NCI-H1436 (cell line): ENCODE results near the gene LRFN4.

Experiments
- DNase-seq: peaks from one replicate; lab custom pipeline; 2025; lab: John Stamatoyannopoulos, UW

The LRFN4 gene

DNA sequence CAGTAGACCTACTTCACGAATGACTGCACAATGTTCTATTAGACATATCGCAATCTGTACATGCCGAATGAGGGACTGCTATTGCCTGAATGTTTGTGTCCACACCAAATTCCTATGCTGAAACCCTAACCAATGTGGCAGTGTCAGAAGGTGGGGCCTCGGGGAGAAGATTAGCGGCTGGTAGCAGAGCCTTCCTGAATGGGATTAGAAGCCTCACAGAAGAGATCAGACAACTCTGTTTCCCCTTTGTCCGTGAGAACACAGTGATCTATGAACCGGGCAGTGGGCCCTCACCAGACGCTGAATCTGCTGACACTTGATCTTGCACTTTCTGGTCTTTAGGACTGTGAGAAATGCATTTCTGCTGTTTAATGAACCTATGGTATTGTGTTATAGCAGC is 33.1 kb downstream of the LRFN4 start:
- no peak for DNase-seq

DNA sequence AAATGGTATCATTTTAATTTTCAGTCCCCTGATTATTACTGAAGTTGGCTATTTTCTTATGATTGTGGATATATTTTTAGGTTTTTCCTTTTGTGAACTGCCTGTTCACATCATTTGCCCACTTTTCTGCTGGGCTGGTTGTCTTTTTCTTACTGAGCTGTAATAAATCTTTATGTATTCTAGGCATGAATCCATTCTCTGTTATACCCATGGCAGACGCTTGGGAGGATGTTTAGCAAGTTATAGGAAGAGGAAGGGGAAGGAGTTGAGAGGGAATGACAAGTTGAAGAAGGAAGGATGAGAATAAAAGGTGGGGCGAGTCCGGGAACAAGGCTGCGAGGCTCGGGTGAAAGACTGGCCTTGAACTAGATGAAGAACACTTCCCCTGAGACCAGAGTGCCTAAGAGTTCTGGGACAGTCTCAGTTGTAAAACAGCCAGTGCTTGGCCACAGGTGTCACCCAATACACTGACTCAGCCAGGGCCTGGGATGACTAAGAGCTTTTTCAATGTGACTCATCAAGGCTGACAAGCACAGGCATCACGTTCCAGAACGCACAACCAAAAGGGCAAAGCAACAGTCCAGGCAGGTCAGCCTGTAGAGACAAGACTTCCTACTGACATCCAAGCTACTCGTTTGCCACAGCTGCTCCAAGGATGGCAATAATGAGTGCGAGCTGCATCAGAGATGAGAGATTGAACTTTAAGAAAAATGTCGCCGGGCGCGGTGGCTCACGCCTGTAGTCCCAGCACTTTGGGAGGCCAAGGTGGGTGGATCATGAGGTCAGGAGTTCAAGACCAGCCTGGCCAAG is 35.2 kb downstream of the LRFN4 start:
- DNase-seq: no peak

DNA sequence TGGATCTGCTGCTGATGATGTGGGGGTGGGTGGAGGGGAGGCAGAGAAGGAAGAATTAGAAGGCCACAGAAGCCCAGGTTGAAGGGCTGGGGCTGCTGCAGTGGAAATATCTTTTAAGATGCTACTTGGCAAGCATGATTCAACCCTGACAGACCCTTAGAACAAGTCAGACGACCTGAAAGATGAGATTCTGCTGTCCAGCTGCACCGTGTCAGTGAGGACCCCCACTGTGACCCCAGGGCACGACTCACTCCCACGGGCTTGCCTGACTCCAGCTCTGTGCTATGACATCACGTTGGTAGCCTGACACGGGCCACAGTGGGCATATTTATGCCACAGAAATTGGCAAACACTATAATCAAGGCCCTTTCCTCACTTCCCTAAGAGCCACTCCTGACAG is 36.0 kb downstream of the LRFN4 start:
- DNase-seq: no peak

DNA sequence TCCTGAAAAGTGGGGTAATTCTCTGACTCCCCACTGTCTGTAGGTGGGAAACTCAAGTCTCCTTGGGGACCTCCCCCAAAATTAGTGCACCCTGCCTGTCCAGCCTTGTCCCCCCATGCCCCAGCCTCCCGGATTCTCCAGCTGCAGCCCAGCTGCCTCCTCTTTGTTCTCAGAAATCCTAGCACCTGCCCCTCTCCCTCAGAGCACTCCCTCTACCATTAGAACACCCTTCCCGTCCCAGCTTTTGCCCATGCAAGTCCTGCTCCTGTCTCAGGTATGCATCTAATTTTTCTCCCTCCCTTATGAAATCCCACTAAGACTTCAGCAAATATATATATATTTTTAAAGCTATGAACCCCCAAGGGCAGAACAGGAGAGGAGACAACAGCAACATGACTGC is 37.3 kb downstream of the LRFN4 start:
- no peak for DNase-seq

- DNase-seq: no peak
Measured at GRCh38 chr11:66901964-66902390, 45.1 kb downstream of the LRFN4 start.

- DNase-seq: no peak
Measured at GRCh38 chr11:66902486-66903177, 45.8 kb downstream of the LRFN4 start.

GRCh38 chr11:66904055-66904454 is 47.2 kb downstream of the LRFN4 start:
- DNase-seq: no peak

DNA sequence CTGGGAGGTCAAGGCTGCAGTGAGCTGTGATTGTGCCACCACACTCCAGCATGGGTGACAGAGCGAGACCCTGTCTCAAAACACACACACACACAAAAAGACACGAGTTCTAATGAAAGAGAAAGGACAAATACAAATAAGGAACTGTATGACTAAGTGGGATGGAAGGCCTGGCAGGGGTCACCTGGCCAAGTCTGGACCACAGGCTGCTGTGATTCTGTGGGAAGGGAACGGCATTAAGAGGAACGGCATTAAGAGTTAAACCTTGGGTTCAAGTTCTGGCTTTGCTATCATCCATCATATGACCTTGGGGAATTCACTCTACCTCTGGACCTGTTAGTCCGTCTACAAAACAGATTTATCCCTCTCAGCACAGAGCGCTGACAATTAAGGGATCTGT is 47.7 kb downstream of the LRFN4 start:
- DNase-seq: no peak

DNA sequence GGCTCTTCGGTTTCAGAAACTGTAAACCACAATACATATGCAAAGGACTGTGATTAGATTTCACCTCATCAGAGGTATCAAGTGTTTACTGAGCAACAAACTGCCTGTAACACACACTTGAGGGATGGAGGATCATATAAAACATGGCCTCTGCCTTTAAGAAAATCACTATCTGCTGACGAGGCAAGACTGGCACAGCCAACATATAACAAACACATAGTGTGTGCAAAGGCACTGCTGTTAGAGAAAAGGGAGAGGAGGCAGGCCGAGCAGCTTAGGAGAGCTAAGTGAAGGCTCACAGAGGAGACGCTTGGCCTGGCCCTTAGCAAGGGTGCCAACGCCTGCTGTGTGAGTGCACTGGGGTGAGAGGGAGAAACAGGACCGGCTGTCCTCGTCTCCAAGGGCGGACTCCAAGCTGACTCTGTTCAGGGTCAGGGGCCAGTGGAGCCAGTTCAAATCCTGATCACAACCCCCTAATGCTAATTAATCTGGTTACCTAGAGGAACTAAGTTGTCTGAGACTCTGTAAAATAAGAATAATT is 48.2 kb downstream of the LRFN4 start:
- DNase-seq: peak; percentile 38

GRCh38 chr11:66905631-66906030 is 48.8 kb downstream of the LRFN4 start:
- DNase-seq: no peak

GRCh38 chr11:66906061-66906733 is 49.3 kb downstream of the LRFN4 start:
- no peak for DNase-seq

DNA sequence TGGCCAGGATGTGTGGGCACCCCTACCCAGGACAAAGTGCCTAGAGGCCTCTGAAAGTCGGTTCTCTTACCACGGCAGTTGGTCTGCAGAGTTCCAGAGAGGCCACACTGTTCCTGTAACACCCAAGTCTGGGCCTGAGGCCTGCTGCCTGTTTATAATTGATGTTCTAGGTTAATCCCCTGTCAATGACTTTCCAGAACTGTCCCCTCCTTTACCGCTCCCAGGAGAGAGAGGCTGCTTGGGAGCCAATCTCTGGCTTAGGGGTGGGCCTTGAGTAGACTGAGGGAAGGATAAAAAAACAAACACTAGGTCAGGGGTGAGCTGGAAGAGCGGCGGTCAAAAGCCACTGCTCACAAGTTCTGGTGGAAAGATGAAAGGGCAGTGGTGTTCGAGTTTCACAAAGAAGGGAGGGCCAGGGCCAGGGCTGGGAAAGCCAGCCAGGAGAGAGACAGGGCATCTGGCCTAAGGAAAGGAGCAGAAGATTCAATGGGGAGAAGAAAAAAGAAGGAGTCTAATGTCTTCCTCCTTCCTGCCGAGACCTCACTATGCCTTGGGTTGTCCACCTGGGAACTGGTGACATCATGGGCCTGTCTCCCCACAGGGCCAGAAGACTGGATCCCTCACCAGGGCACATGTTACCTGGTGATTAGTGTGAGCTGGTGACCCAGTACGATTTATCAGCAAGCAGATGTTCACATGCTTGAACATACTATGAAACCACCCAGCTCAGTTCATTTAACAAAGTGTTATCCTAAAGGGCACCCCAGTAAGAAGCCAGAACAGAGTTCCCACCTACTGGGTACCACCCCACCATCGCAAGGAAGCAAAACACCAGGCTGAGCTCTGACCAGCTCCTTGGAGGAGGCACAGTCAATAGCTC is 51.1 kb downstream of the LRFN4 start:
- no peak for DNase-seq

GRCh38 chr11:66909181-66909580 is 52.3 kb downstream of the LRFN4 start:
- DNase-seq: no peak

DNA sequence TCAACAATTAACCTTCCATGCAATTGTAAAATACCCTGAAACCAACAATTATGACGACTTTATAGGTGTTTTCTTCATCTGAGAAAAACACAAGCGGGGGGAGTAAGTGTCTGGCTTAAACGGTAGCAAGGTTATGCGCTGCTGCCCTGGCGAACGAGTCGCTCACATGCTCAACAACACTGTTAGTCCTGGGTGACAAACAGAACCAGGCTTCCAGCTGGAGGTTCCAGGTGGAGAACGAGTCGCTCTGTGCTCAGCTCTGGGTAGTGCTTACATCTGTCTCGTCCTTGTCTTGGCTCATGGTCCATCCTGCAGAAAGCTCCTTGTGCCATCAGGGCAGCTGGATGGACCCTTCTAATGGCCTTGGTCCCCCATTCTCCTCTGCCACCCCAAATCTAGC is 53.2 kb downstream of the LRFN4 start:
- DNase-seq: no peak
